HCT116 (cell line): Measurements from ENCODE around the gene CDK18. TPM values are rescaled to one million over a fixed set of nuclear protein-coding genes. Genes with fewer than 3 reads are reported as not detected.
A peak's percentile ranks its signal among the peaks of the same experiment; 100 is the strongest.

ENCODE experiments used
- ATAC-seq: fragments of 200-7000 bp; cut with Tn5 transposase; 2 replicates; pipeline ENCODE4 v1.9.1; 2020; ENCODE audit warnings: mild to moderate bottlenecking, moderate library complexity
- BruUV-seq: library from RNA; stranded (reverse); fragments of 400-500 nt; replicated peaks from 2 replicates; lab custom pipeline; 2021; lab: Mats Ljungman, UMichigan
- CTCF ChIA-PET: fragments of 300-600 bp; sonication (Branson Sonifier 250); formaldehyde crosslinking; loops from one replicate; lab custom pipeline; 2021; ENCODE audit warnings: antibody characterized with exemption; lab: Charles Lee
- POLR2A ChIA-PET: fragments of 300-600, 350-600 bp; sonication (Branson Sonifier 250); formaldehyde crosslinking; loops from one replicate; lab custom pipeline; 2021; ENCODE audit warnings: antibody characterized with exemption; lab: Charles Lee
- RAD21 ChIA-PET, 2 experiments: fragments of 300-600 bp; sonication (Branson Sonifier 250); formaldehyde crosslinking; loops; one replicate each; lab custom pipeline; 2023; ENCODE audit warnings: low total read pairs in 2 of 2; ENCODE audit not compliant: uncharacterized antibody in 2 of 2, unreplicated experiment in 2 of 2, low non-redundant PET in 1 of 2; lab: Charles Lee
- DNase-seq: peaks from one replicate; pipeline ENCODE4 v3.0.0-alpha.2; 2010; ENCODE audit warnings: low read depth, low spot score
- H2AFZ ChIP-seq: fragments of 200-600 bp; shearing (Covaris generic), sonication (generic); 2 replicates; pipeline ENCODE4 v1.6.1; 2017; ENCODE audit warnings: low read depth, mixed run types, mixed read lengths, antibody characterized with exemption, low read length; ENCODE audit not compliant: poor library complexity, severe bottlenecking
- H3K27ac ChIP-seq: 2 replicates; pipeline ENCODE4 v1.5.1; 2012; ENCODE audit warnings: low read depth, low read length
- H3K27me3 ChIP-seq: fragments of 200-600 bp; sonication (generic); 2 replicates; pipeline ENCODE4 v1.6.1; 2016; ENCODE audit warnings: mixed run types, low read length, mixed read lengths; ENCODE audit not compliant: insufficient read depth
- H3K36me3 ChIP-seq, 2 experiments: fragments of 200-500 bp in 1 of 2; fragments of 200-600 bp in 1 of 2; sonication (Bioruptor generic) in 1 of 2; sonication (generic) in 1 of 2; 2 replicates each; pipeline versions ENCODE4 v1.5.1 to v1.6.1; 2014 to 2016; ENCODE audit warnings: low read length in 2 of 2, inconsistent platforms in 1 of 2, mixed read lengths in 1 of 2, mixed run types in 1 of 2; ENCODE audit not compliant: insufficient read depth in 2 of 2, control insufficient read depth in 1 of 2
- H3K4me1 ChIP-seq, 2 experiments: fragments of 200-600 bp in 1 of 2; sonication (generic) in 1 of 2; 2 replicates each; pipeline versions ENCODE4 v1.5.1 to v1.6.1; 2012 to 2017; ENCODE audit warnings: low read length in 2 of 2, inconsistent platforms in 1 of 2, mild to moderate bottlenecking in 1 of 2, mixed read lengths in 1 of 2, mixed run types in 1 of 2, moderate library complexity in 1 of 2; ENCODE audit not compliant: insufficient read depth in 2 of 2, control insufficient read depth in 1 of 2
- H3K4me2 ChIP-seq: fragments of 200-600 bp; sonication (generic); 2 replicates; pipeline ENCODE4 v1.6.1; 2017; ENCODE audit warnings: mixed run types, low read length, mixed read lengths
- H3K4me3 ChIP-seq, 2 experiments: fragments of 200-600 bp in 1 of 2; sonication (generic) in 1 of 2; replicated peaks in 1 of 2; 2 replicates each; pipeline ENCODE4 v1.5.1; 2011 to 2016; ENCODE audit warnings: low read length in 2 of 2, control low read depth in 1 of 2, low read depth in 1 of 2, mild to moderate bottlenecking in 1 of 2, mixed read lengths in 1 of 2, mixed run types in 1 of 2
- H3K79me2 ChIP-seq: fragments of 200-600 bp; sonication (generic); 2 replicates; pipeline ENCODE4 v1.6.1; 2017; ENCODE audit warnings: mild to moderate bottlenecking, mixed run types, low read length, moderate library complexity, mixed read lengths; ENCODE audit not compliant: insufficient read depth
- H3K9ac ChIP-seq: fragments of 200-600 bp; sonication (generic); 2 replicates; pipeline ENCODE4 v1.6.1; 2016; ENCODE audit warnings: low read length, mixed read lengths
- H3K9me2 ChIP-seq: fragments of 200-600 bp; sonication (generic), shearing (Covaris generic); 2 replicates; pipeline ENCODE4 v1.6.1; 2017; ENCODE audit warnings: mixed run types, mild to moderate bottlenecking, moderate library complexity; ENCODE audit not compliant: insufficient read depth
- H3K9me3 ChIP-seq, 2 experiments: fragments of 200-500 bp in 1 of 2; fragments of 200-600 bp in 1 of 2; sonication (Bioruptor generic) in 1 of 2; sonication (generic) in 1 of 2; 2 replicates each; pipeline ENCODE4 v1.6.1; 2014 to 2017; ENCODE audit warnings: low read length in 2 of 2, mixed read lengths in 2 of 2, inconsistent platforms in 1 of 2, low read depth in 1 of 2, mild to moderate bottlenecking in 1 of 2, mixed run types in 1 of 2, moderate library complexity in 1 of 2; ENCODE audit not compliant: control insufficient read depth in 1 of 2, insufficient read depth in 1 of 2
- H4K20me1 ChIP-seq: fragments of 200-600 bp; sonication (generic), shearing (Covaris generic); 2 replicates; pipeline ENCODE4 v1.6.1; 2017; ENCODE audit warnings: mixed run types, mild to moderate bottlenecking, moderate library complexity; ENCODE audit not compliant: insufficient read depth
- EGR1 ChIP-seq: IDR thresholded peaks from 2 replicates; pipeline ENCODE4 v1.6.1; 2012; ENCODE audit warnings: low read depth
- RAD21 ChIP-seq: IDR thresholded peaks from 2 replicates; pipeline ENCODE4 v1.6.1; 2012; ENCODE audit warnings: low read depth, mild to moderate bottlenecking
- SRF ChIP-seq: IDR thresholded peaks from 2 replicates; pipeline ENCODE4 v1.6.1; 2012; ENCODE audit warnings: low read depth
- YY1 ChIP-seq: IDR thresholded peaks from 2 replicates; pipeline ENCODE4 v1.6.1; 2011; ENCODE audit warnings: low read length, low read depth, moderate library complexity, mild to moderate bottlenecking; ENCODE audit not compliant: insufficient replicate concordance; ENCODE audit errors: extremely low read depth
- intact Hi-C: fragments of 100-400 bp; cut with micrococcal nuclease; formaldehyde crosslinking; loops from 2 replicates; pipeline ENCODE4 v1.10.0; 2022
- total RNA-seq: library from RNA; stranded (reverse); gene quantifications from one replicate; pipeline ENCODE4 v1.2.1, GENCODE V29; 2021; ENCODE audit not compliant: unreplicated experiment
- TF ChIP-seq, protein P1 (sequence below): IDR thresholded peaks from 2 replicates; pipeline ENCODE4 v1.6.1; 2012; ENCODE audit warnings: low read depth

CDK18 gene
- total RNA-seq, 1 experiment from 2014 or later, result 32.0 TPM

DNA sequence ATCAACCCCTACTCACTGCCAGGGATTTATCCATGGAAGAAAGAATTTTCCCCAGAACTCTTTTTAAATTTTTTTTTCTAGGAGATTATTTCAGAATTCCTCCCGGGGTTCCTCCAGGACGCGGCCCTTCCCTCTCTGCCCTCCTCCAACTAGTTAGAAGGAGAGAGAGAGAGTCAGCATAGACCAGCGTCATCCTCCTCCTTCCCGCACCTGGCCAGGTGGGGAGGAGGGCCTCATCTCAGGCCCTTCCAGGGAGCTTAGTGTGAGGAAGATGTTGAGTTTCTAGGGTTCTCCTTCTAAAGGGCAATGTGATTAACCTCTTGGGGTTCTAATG, 63.6 kb downstream of the CDK18 start (continued):
- no peak for TF ChIP-seq YY1

GRCh38 chr1:205568469-205569361, 64.2 kb downstream of the CDK18 start:
- ChIA-PET CTCF (no interaction called here), RAD21 (no interaction called here)
- peak overlapping the region; percentile 57 for H3K4me2 ChIP-seq
- no peaks in the 10 kb centered on the region for H3K4me1 ChIP-seq
- peak; percentile 50 for ATAC-seq
- TF ChIP-seq SRF, result no peak
- TF ChIP-seq EGR1, result no peak
- no peak for TF ChIP-seq RAD21
- no peak for TF ChIP-seq YY1
- TF ChIP-seq, protein P1, sequence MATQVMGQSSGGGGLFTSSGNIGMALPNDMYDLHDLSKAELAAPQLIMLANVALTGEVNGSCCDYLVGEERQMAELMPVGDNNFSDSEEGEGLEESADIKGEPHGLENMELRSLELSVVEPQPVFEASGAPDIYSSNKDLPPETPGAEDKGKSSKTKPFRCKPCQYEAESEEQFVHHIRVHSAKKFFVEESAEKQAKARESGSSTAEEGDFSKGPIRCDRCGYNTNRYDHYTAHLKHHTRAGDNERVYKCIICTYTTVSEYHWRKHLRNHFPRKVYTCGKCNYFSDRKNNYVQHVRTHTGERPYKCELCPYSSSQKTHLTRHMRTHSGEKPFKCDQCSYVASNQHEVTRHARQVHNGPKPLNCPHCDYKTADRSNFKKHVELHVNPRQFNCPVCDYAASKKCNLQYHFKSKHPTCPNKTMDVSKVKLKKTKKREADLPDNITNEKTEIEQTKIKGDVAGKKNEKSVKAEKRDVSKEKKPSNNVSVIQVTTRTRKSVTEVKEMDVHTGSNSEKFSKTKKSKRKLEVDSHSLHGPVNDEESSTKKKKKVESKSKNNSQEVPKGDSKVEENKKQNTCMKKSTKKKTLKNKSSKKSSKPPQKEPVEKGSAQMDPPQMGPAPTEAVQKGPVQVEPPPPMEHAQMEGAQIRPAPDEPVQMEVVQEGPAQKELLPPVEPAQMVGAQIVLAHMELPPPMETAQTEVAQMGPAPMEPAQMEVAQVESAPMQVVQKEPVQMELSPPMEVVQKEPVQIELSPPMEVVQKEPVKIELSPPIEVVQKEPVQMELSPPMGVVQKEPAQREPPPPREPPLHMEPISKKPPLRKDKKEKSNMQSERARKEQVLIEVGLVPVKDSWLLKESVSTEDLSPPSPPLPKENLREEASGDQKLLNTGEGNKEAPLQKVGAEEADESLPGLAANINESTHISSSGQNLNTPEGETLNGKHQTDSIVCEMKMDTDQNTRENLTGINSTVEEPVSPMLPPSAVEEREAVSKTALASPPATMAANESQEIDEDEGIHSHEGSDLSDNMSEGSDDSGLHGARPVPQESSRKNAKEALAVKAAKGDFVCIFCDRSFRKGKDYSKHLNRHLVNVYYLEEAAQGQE, result no peak
- TF ChIP-seq, all 23 proteins: peak for 0
- peak overlapping the region in 1 of 2 experiments; percentile 37; a peak in 2 of 4 replicates for H3K4me3 ChIP-seq
- no peaks in the 10 kb centered on the region for H3K9me2 ChIP-seq
- no TSS peak for BruUV-seq
- no peak overlapping the region for H2AFZ ChIP-seq
- H4K20me1 ChIP-seq, result no peaks in the 10 kb centered on the region
- H3K36me3 ChIP-seq, result no peaks in the 10 kb centered on the region
- intact Hi-C loops, result no loop called here
- H3K27me3 ChIP-seq, result no peaks in the 10 kb centered on the region
- POLR2A ChIA-PET, result no interaction called here
- no peaks in the 10 kb centered on the region for H3K9me3 ChIP-seq
- H3K27ac ChIP-seq, result no peak overlapping the region
- no peak for DNase-seq
- no peak overlapping the region for H3K9ac ChIP-seq
- H3K79me2 ChIP-seq, result no peaks in the 10 kb centered on the region
